Upper lobe of left lung (tissue), 4 donors: Measurements from ENCODE around the gene TM4SF18.

Source experiments
- CTCF ChIP-seq, 6 experiments: fragments of 450-650 bp in 4 of 6; fragments of 200-600 bp in 2 of 6; sonication (generic) in 2 of 6; IDR thresholded peaks; one replicate each; pipeline ENCODE4 v1.5.1; 2016 to 2019; ENCODE audit warnings: antibody characterized with exemption in 6 of 6
- POLR2A ChIP-seq, 4 donors: fragments of 450-650 bp; IDR thresholded peaks; one replicate each; pipeline ENCODE4 v1.5.1; 2016 to 2017; ENCODE audit warnings: antibody characterized with exemption in 4 of 4, mild to moderate bottlenecking in 2 of 4

- no peak for TF ChIP-seq POLR2A (IDR thresholded peaks at IDR 0.05)
- TF ChIP-seq CTCF (IDR thresholded peaks at IDR 0.05): no peak
Measured at GRCh38 chr3:149363053-149363452, 29.6 kb upstream of the TM4SF18 start.
